Mesendoderm (in vitro differentiated cells): ENCODE results near the gene PPM1E.
"Not testable (repeated sequence)": the region's sequence is repeated elsewhere in the genome, so short reads cannot be mapped to it uniquely, and the experiment has no call there.

Experiments used
- DNase-seq: peaks from one replicate; pipeline ENCODE4 v3.0.0; 2013
- H2AK5ac ChIP-seq: 2 replicates; pipeline ENCODE4 v1.6.1; 2013; ENCODE audit warnings: low read length, inconsistent platforms
- H2BK120ac ChIP-seq: 2 replicates; pipeline ENCODE4 v1.6.1; 2013; ENCODE audit warnings: low read depth, mild to moderate bottlenecking, low read length, moderate library complexity, mixed read lengths
- H2BK15ac ChIP-seq: replicated peaks from 2 replicates; pipeline ENCODE4 v1.6.1; 2013; ENCODE audit warnings: low read depth, mild to moderate bottlenecking, moderate library complexity
- H2BK5ac ChIP-seq: 2 replicates; pipeline ENCODE4 v1.6.1; 2013; ENCODE audit warnings: low read length, inconsistent platforms
- H3K18ac ChIP-seq: 2 replicates; pipeline ENCODE4 v1.6.1; 2013; ENCODE audit warnings: mild to moderate bottlenecking, low read length, mixed read lengths
- H3K23ac ChIP-seq: one replicate; pipeline ENCODE4 v1.6.1; 2013; ENCODE audit warnings: low read length
- H3K27ac ChIP-seq: 2 replicates; pipeline ENCODE4 v1.5.1; 2013; ENCODE audit warnings: low read depth, mild to moderate bottlenecking, inconsistent platforms, low read length, moderate library complexity
- H3K27me3 ChIP-seq: 2 replicates; pipeline ENCODE4 v1.6.1; 2013; ENCODE audit warnings: low read length, control low read depth, mild to moderate bottlenecking, inconsistent platforms; ENCODE audit not compliant: insufficient read depth, poor library complexity
- H3K36me3 ChIP-seq: 2 replicates; pipeline ENCODE4 v1.6.1; 2013; ENCODE audit warnings: low read length, inconsistent platforms; ENCODE audit not compliant: control insufficient read depth, insufficient read depth
- H3K4ac ChIP-seq: one replicate; pipeline ENCODE4 v1.6.1; 2013; ENCODE audit warnings: low read depth, mild to moderate bottlenecking, low read length, moderate library complexity
- H3K4me1 ChIP-seq: 2 replicates; pipeline ENCODE4 v1.6.1; 2013; ENCODE audit warnings: low read depth, low read length, inconsistent platforms; ENCODE audit not compliant: control insufficient read depth
- H3K4me2 ChIP-seq: 2 replicates; pipeline ENCODE4 v1.6.1; 2013; ENCODE audit warnings: low read length
- H3K4me3 ChIP-seq: 2 replicates; pipeline ENCODE4 v1.5.1; 2013; ENCODE audit warnings: mild to moderate bottlenecking, low read length
- H3K56ac ChIP-seq: one replicate; pipeline ENCODE4 v1.6.1; 2013; ENCODE audit warnings: low read length
- H3K79me1 ChIP-seq: 2 replicates; pipeline ENCODE4 v1.6.1; 2013; ENCODE audit warnings: low read length, inconsistent platforms
- H3K79me2 ChIP-seq: 2 replicates; pipeline ENCODE4 v1.6.1; 2013; ENCODE audit warnings: mild to moderate bottlenecking, low read length; ENCODE audit not compliant: control insufficient read depth, insufficient read depth
- H3K9ac ChIP-seq: 2 replicates; pipeline ENCODE4 v1.6.1; 2013; ENCODE audit warnings: low read length, inconsistent platforms
- H4K5ac ChIP-seq: one replicate; pipeline ENCODE4 v1.6.1; 2013; ENCODE audit warnings: low read length
- H4K8ac ChIP-seq: one replicate; pipeline ENCODE4 v1.6.1; 2013; ENCODE audit warnings: low read depth, mild to moderate bottlenecking, control low read depth, low read length, moderate library complexity
- WGBS: extraction: QIAGEN DNeasy Blood & Tissue Kit; methylation state at CpG from one replicate; pipeline ENCODE4 v1.1.7; 2013; ENCODE audit warnings: low lambda C conversion rate, missing lambda C conversion rate; ENCODE audit not compliant: insufficient coverage; ENCODE audit errors: extremely low coverage; 5-methylcytosine and 5-hydroxymethylcytosine counted together

The PPM1E gene

GRCh38 chr17:58749627-58750026 is 6.0 kb upstream of the PPM1E start:
- not testable (repeated sequence) for H3K36me3 ChIP-seq, H3K27ac ChIP-seq, H3K23ac ChIP-seq, H3K4ac ChIP-seq, H2BK120ac ChIP-seq, DNase-seq, H3K4me2 ChIP-seq, H3K4me3 ChIP-seq, H3K18ac ChIP-seq, H2AK5ac ChIP-seq, H2BK15ac ChIP-seq, H4K5ac ChIP-seq, H2BK5ac ChIP-seq, H3K56ac ChIP-seq, H3K9ac ChIP-seq, H4K8ac ChIP-seq, H3K79me1 ChIP-seq, H3K79me2 ChIP-seq, H3K4me1 ChIP-seq, H3K27me3 ChIP-seq

DNA sequence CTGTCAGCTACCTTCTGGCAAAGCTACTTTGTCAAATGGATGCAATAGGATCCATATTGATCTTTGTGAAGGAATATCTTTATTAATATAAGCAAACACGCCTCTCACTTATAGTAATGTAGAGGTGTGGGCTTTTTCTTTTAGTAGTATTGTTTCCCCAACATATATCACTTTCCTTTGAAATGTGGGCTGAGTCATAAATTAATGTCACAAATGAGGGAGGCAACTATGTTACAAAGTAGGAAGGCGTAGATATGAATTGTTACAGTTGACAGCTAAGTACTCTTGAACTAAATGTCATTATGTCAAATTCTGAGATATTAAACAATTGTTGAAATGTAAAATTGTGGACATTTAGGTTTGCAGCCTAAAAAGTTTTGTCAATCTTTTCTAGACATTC is 2.6 kb upstream of the PPM1E start:
- Histone ChIP-seq H3K4ac (no peak overlapping the region), H3K18ac (no peak overlapping the region), H3K79me1 (no peaks in the 10 kb centered on the region), H2BK120ac (no peak overlapping the region), H3K23ac (no peak overlapping the region), H4K8ac (no peak overlapping the region), H2AK5ac (no peak overlapping the region), H4K5ac (no peak overlapping the region), H3K27me3 (peaks cover 6% of the 10 kb centered on the region), H2BK5ac (no peak overlapping the region), H3K79me2 (no peaks in the 10 kb centered on the region), H3K56ac (no peak overlapping the region), H2BK15ac (no peak overlapping the region), H3K4me3 (no peak overlapping the region), H3K4me1 (peaks cover 2% of the 10 kb centered on the region), H3K27ac (no peak overlapping the region), H3K4me2 (no peak overlapping the region), H3K9ac (no peak overlapping the region), H3K36me3 (no peaks in the 10 kb centered on the region)
- WGBS: no CpG with 5 or more reads among the region's 2 CpGs
- no peak for DNase-seq

DNA sequence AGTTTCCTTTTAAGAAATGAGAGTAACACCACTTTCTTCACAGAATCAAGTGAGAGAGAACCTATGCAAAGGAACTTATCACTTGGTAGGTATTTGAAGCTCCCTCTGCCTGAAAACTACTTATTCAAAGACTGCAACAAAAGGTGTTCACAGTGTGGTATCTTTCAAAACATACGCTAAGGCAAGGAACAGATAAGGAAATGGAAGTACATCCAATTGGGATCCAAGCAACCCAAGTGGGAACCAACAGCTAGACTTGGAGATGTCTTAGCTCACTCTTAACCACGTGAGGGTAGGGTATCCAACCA is 431 bp upstream of the PPM1E start:
- Histone ChIP-seq H3K56ac (no peak overlapping the region), H3K4me1 (peaks cover 2% of the 10 kb centered on the region), H3K79me1 (no peaks in the 10 kb centered on the region), H2BK15ac (no peak overlapping the region), H3K4me2 (peak overlapping the region; percentile 39), H3K4me3 (no peak overlapping the region), H4K8ac (no peak overlapping the region), H3K27ac (no peak overlapping the region), H3K4ac (no peak overlapping the region), H3K23ac (no peak overlapping the region), H3K36me3 (no peaks in the 10 kb centered on the region), H2AK5ac (no peak overlapping the region), H2BK120ac (no peak overlapping the region), H4K5ac (no peak overlapping the region), H3K79me2 (no peaks in the 10 kb centered on the region), H3K18ac (no peak overlapping the region), H3K9ac (no peak overlapping the region), H3K27me3 (peaks cover 6% of the 10 kb centered on the region), H2BK5ac (no peak overlapping the region)
- DNase-seq: no peak
- no CpG with 5 or more reads among the region's 2 CpGs for WGBS

DNA sequence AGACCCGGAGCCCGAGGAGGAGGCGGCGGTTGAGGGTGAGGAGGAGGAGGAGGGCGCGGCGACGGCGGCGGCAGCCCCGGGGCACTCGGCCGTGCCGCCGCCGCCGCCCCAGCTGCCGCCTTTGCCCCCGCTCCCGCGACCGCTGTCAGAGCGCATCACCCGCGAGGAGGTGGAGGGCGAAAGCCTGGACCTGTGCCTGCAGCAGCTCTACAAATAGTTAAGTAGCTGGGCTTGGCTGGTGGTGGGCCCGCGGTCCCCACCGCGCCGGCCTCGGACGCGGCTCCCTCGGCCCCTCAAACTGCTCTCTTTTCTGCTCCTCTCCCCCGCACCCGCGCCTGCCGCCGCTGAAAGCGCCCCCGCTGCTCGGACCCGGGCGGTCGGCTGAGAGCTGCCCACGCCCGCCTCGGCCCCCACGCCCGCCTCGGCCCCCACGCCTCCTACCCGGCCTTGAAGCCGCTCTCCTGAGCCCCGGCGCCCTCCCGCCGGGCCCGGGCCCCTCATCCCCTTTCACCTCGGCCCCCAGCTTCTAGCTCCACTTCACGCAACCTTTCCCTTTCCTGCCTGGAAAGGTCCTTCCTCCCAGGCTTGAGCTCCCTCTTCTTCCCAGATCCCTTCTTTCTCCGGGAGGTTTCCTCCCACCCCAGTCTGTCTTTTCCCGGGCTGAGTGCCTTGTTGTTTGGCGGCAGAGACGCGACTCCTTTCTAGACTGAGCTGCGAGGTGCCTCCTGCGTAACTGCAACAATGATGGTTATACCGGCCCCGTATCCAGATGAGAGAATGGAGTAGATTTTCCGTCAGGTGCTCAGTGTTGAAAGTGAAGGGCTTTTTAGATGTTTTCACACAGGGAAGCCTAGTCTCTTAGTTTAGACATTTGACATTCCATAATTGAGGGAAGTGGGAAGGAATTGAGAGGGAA is 850 bp downstream of the PPM1E start:
- Histone ChIP-seq H3K56ac (peak overlapping the region; percentile 82), H3K9ac (peak overlapping the region; percentile 71), H2AK5ac (no peak overlapping the region), H3K4ac (no peak overlapping the region), H3K27me3 (peaks cover 6% of the 10 kb centered on the region), H2BK5ac (no peak overlapping the region), H2BK120ac (no peak overlapping the region), H3K4me3 (peak overlapping the region; percentile 65), H3K18ac (no peak overlapping the region), H4K8ac (no peak overlapping the region), H3K27ac (no peak overlapping the region), H3K36me3 (no peaks in the 10 kb centered on the region), H3K4me2 (peak overlapping the region; percentile 96), H3K4me1 (peaks cover 2% of the 10 kb centered on the region), H3K23ac (no peak overlapping the region), H3K79me1 (no peaks in the 10 kb centered on the region), H2BK15ac (no peak overlapping the region), H4K5ac (no peak overlapping the region), H3K79me2 (no peaks in the 10 kb centered on the region)
- peak; percentile 18 for DNase-seq
- no CpG with 5 or more reads among the region's 72 CpGs for WGBS

DNA sequence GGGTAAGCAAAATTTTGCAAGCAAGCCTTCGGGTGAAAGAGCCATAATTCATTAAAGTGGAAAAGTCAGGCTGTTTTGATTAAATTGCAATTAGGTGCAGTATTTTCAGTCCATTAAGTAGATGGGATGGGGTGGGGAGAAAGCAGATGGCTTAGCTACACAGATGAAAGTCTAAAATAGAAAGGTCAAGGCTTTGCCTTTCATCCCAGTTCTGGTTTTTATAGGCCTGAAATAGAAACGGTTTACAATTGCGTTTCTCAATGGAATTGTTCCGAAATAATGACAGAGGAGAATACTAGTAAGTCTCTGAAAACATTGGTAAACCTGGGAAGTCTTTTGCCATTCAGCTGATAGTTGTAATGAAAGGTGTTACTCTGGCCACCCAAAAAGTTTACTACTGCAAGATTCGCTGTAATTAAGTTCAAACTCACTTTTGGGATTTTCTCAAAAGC is 1.5 kb downstream of the PPM1E start:
- Histone ChIP-seq H2AK5ac (no peak overlapping the region), H4K5ac (no peak overlapping the region), H4K8ac (no peak overlapping the region), H3K79me1 (no peaks in the 10 kb centered on the region), H3K9ac (no peak overlapping the region), H3K4me2 (peak overlapping the region; percentile 96), H3K27ac (no peak overlapping the region), H2BK120ac (no peak overlapping the region), H3K27me3 (peaks cover 6% of the 10 kb centered on the region), H3K36me3 (no peaks in the 10 kb centered on the region), H3K4me1 (peaks cover 2% of the 10 kb centered on the region), H3K23ac (no peak overlapping the region), H3K4me3 (no peak overlapping the region), H2BK5ac (no peak overlapping the region), H2BK15ac (no peak overlapping the region), H3K79me2 (no peaks in the 10 kb centered on the region), H3K18ac (no peak overlapping the region), H3K4ac (no peak overlapping the region), H3K56ac (no peak overlapping the region)
- WGBS: no CpG with 5 or more reads among the region's 5 CpGs
- DNase-seq: no peak

DNA sequence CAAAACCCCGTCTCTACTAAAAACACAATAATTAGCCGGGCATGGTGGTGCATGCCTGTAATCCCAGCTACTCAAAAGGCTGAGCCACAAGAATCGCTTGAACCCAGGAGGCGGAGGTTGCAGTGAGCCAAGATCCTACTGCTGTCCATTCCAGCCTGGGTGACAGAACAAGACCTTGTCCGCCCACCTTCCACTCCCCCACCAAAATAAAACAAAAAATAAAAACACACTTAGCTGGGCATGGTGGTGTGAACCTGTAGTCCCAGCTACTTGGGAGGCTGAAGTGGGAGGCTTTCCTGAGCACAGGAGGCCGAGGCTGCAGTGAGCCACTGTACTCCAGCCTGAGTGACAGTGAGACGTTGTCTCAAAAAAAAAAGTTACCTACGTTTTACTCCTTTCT is 3.2 kb downstream of the PPM1E start:
- peaks cover 2% of the 10 kb centered on the region for H3K4me1 ChIP-seq
- no peak overlapping the region for H3K56ac ChIP-seq
- H3K9ac ChIP-seq: no peak overlapping the region
- no peak for DNase-seq
- H4K5ac ChIP-seq: no peak overlapping the region
- H4K8ac ChIP-seq: no peak overlapping the region
- H3K4ac ChIP-seq: no peak overlapping the region
- no peak overlapping the region for H3K4me2 ChIP-seq
- H2BK5ac ChIP-seq: no peak overlapping the region
- H3K4me3 ChIP-seq: no peak overlapping the region
- peaks cover 6% of the 10 kb centered on the region for H3K27me3 ChIP-seq
- no peak overlapping the region for H2BK120ac ChIP-seq
- WGBS: no CpG with 5 or more reads among the region's 8 CpGs
- H3K18ac ChIP-seq: no peak overlapping the region
- H3K79me2 ChIP-seq: no peaks in the 10 kb centered on the region
- H3K79me1 ChIP-seq: no peaks in the 10 kb centered on the region
- no peak overlapping the region for H2AK5ac ChIP-seq
- no peak overlapping the region for H2BK15ac ChIP-seq
- no peak overlapping the region for H3K23ac ChIP-seq
- H3K27ac ChIP-seq: no peak overlapping the region
- H3K36me3 ChIP-seq: no peaks in the 10 kb centered on the region
